Ovary (tissue), 9 donors: Measurements from ENCODE around the gene RAB6B. TPM values are rescaled to one million over a fixed set of nuclear protein-coding genes. Genes with fewer than 3 reads are reported as not detected.

Experiments
- DNase-seq, 5 donors: peaks; one replicate each; pipeline ENCODE4 v3.0.0-alpha.2; 2019 to 2020
- H3K27ac ChIP-seq, 2 donors: fragments of 200-600 bp; one replicate each; pipeline versions ENCODE4 v1.5.1 to v1.8.0; 2019 to 2022
- H3K27me3 ChIP-seq: fragments of 200-600 bp; one replicate; pipeline ENCODE4 v1.8.0; 2022
- H3K36me3 ChIP-seq: fragments of 200-600 bp; sonication (generic); one replicate; pipeline ENCODE4 v1.5.1; 2019
- H3K4me1 ChIP-seq: one replicate; pipeline ENCODE4 v1.8.1; 2013; ENCODE audit warnings: mild to moderate bottlenecking, moderate library complexity; ENCODE audit not compliant: insufficient read depth
- H3K4me3 ChIP-seq: fragments of 200-600 bp; sonication (generic); one replicate; pipeline ENCODE4 v1.5.1; 2017
- H3K9me3 ChIP-seq, 2 donors: fragments of 200-600 bp in 1 of 2; sonication (generic) in 1 of 2; one replicate each; pipeline versions ENCODE4 v1.5.1 to v1.8.1; 2013 to 2019; ENCODE audit warnings: mild to moderate bottlenecking in 1 of 2, moderate library complexity in 1 of 2
- EP300 ChIP-seq: sonication (generic); formaldehyde crosslinking; IDR thresholded peaks from one replicate; pipeline ENCODE4 v1.6.1; 2017; ENCODE audit warnings: antibody characterized with exemption
- POLR2A ChIP-seq: fragments of 450-650 bp; IDR thresholded peaks from one replicate; pipeline ENCODE4 v1.6.1; 2017; ENCODE audit warnings: antibody characterized with exemption, mild to moderate bottlenecking, moderate library complexity
- WGBS, 3 donors: extraction: QIAGEN DNeasy Blood & Tissue Kit in 1 of 3; methylation state at CpG; one replicate each; pipeline versions ENCODE4 v1.1.5 to v1.1.7; 2013 to 2017; 5-methylcytosine and 5-hydroxymethylcytosine counted together
- intact Hi-C, 4 donors: fragments of 100-400 bp; cut with DNase I; formaldehyde crosslinking; loops; one replicate each; pipeline versions ENCODE4 v1.11.0 to v1.15.1; 2022 to 2023
- polyA plus RNA-seq, 2 donors: library from polyadenylated mRNA; stranded (reverse); fragments of 200-250 nt in 1 of 2; fragments of 350-450 nt in 1 of 2; fragmentation: Illumina TruSeq in 1 of 2; extraction: RNeasy Lipid Tissue Mini Kit (QIAGEN cat#74804) in 1 of 2; gene quantifications; one replicate each; pipeline ENCODE4 v1.2.3, GENCODE V29; 2013 to 2014
- total RNA-seq, 7 donors: library from RNA; depleted of rRNA in 2 of 7; stranded (reverse); fragments of >200 nt in 2 of 7; fragmentation: NEBNext Ultra II Directional in 3 of 7; extraction: Animal tissue kit (Norgen Biotek cat#: 25700) in 3 of 7; gene quantifications; one replicate each; pipeline versions ENCODE4 v1.1.0 to v1.2.4, GENCODE V29; 2016 to 2023
- TF ChIP-seq, protein P1 (sequence below), 3 donors: fragments of 450-650 bp in 2 of 3; fragments of 200-600 bp in 1 of 3; IDR thresholded peaks; one replicate each; pipeline versions ENCODE4 v1.5.1 to v1.8.0; 2016 to 2022; ENCODE audit warnings: antibody characterized with exemption in 3 of 3, mild to moderate bottlenecking in 1 of 3
- donor health status: DM: no; HTN: no; CAD: no; lungs with moderate emphysema.
- donor health status: DM: no; HTN: no; CAD: no.
- donor health status: Bipolar disorder and iron deficiency.
- donor health status: DM: yes; HTN: yes; CAD: no.
- donor health status: DM: no; HTN: no; CAD: no.
- donor health status: DM: yes; HTN: yes; CAD: no.

The RAB6B gene
- total and polyA plus RNA-seq, 9 donors: 0.50 to 9.1 (median 3.9) TPM

DNA sequence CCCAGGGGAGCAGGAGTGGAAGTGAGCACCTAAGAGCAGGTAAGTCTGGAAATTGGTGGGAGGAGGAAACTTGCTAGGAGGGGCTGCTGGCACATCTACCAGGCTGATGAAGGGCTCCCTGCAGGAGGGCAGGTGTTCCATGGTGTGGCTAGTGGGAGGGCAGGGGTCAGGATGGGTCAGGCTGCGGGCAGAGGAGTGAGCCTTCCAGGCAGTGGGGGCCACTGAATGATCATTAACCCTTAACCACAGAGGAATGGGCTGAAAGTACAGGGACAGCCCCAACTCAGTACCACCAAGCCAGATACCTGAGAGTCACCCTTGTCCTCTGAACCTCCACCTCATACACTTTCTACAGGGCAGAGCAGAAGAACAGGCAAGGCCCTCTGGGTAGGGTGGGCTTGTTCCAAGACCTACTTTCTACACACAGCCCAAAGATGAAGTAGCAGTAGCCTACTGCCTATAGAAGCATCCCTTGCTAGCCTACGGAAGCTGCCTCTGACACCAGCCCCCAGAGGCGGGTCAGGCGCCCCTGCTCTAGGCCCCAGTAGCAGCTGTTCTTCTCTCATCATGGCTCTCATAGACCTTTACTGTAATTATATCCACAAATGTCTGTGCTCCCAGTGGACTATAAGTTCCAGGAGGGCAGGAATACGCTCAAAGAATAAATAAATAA, 4.6 kb downstream of the RAB6B start:
- no peak for TF ChIP-seq POLR2A
- TF ChIP-seq, protein P1, sequence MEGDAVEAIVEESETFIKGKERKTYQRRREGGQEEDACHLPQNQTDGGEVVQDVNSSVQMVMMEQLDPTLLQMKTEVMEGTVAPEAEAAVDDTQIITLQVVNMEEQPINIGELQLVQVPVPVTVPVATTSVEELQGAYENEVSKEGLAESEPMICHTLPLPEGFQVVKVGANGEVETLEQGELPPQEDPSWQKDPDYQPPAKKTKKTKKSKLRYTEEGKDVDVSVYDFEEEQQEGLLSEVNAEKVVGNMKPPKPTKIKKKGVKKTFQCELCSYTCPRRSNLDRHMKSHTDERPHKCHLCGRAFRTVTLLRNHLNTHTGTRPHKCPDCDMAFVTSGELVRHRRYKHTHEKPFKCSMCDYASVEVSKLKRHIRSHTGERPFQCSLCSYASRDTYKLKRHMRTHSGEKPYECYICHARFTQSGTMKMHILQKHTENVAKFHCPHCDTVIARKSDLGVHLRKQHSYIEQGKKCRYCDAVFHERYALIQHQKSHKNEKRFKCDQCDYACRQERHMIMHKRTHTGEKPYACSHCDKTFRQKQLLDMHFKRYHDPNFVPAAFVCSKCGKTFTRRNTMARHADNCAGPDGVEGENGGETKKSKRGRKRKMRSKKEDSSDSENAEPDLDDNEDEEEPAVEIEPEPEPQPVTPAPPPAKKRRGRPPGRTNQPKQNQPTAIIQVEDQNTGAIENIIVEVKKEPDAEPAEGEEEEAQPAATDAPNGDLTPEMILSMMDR (IDR thresholded peaks at IDR 0.05): no peak
- no peak for TF ChIP-seq EP300
- Histone ChIP-seq H3K27ac (no peak overlapping the region), H3K27me3 (no peaks in the 10 kb centered on the region), H3K9me3 (no peaks in the 10 kb centered on the region), H3K4me3 (no peak overlapping the region), H3K4me1 (peaks cover 5% of the 10 kb centered on the region), H3K36me3 (no peaks in the 10 kb centered on the region)
- DNase-seq: no peak
- 91 to 94% (median 93%) methylated on average over 5 of the region's 5 CpGs for WGBS, 3 donors
- intact Hi-C loops: no loop called here

DNA sequence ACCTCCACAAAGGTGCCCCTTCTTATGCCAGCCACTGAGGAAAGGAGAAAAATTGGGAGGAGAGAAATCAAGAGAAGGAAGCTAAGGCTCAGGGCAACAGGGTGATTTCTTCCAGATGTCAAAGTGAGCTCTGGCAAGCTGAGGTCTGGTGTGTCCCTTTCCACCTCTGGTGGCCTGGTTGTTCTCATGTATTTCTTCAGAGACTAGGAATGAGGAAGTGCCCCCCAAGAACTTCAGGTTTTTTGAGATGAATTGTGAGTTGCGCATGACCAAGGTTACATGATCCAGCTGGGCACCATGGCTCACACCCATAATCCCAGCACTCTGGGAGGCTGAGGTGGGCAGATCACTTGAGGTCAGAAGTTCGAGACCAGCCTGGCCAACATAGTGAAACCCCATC, 5.6 kb downstream of the RAB6B start:
- Histone ChIP-seq H3K27me3 (no peaks in the 10 kb centered on the region), H3K4me3 (no peak overlapping the region), H3K9me3 (no peaks in the 10 kb centered on the region), H3K4me1 (peaks cover 5% of the 10 kb centered on the region), H3K36me3 (no peaks in the 10 kb centered on the region), H3K27ac (no peak overlapping the region)
- WGBS, 3 donors: 91 to 96% (median 93%) methylated on average over 2 of the region's 2 CpGs
- no peak for DNase-seq
- TF ChIP-seq EP300: no peak
- TF ChIP-seq, protein P1 (IDR thresholded peaks at IDR 0.05): no peak
- no peak for TF ChIP-seq POLR2A
- intact Hi-C loops: no loop called here

DNA sequence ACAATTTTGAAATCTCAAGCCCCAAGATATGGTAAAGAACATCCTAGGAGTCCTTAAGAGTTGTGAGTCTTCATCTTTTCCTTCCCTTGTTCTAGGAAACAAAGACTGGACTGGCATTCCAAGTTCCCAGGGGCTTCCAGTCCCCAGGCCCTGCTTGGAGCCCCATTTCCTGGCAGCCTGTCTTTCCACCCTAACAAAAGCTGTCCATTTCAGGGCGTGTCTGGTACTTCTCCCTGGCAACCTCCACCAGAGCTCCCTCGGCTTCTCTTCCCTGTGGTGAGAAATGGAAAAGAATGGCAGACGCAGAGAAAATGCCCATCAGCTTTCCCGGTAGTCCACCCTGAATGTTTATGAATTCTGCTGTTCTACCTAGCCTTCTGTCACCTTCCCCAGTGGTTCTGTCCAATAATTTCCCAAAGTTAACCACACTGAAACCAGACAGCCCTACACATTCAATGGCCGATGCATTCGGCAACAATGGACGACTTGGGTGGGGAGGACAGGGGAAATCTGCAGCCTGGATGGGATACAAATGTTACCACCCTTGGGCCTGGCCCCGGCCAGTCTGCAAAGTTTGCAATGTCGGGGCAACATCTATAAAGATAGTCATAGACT, 6.8 kb downstream of the RAB6B start:
- Histone ChIP-seq H3K36me3 (no peaks in the 10 kb centered on the region), H3K27me3 (no peaks in the 10 kb centered on the region), H3K27ac (no peak overlapping the region), H3K4me3 (no peak overlapping the region), H3K9me3 (no peaks in the 10 kb centered on the region), H3K4me1 (no peaks in the 10 kb centered on the region)
- 93 to 94% (median 94%) methylated on average over 9 of the region's 9 CpGs for WGBS, 3 donors
- DNase-seq: no peak
- TF ChIP-seq, protein P1 (IDR thresholded peaks at IDR 0.05): no peak
- TF ChIP-seq EP300: no peak
- no peak for TF ChIP-seq POLR2A
- intact Hi-C loops: no loop called here

DNA sequence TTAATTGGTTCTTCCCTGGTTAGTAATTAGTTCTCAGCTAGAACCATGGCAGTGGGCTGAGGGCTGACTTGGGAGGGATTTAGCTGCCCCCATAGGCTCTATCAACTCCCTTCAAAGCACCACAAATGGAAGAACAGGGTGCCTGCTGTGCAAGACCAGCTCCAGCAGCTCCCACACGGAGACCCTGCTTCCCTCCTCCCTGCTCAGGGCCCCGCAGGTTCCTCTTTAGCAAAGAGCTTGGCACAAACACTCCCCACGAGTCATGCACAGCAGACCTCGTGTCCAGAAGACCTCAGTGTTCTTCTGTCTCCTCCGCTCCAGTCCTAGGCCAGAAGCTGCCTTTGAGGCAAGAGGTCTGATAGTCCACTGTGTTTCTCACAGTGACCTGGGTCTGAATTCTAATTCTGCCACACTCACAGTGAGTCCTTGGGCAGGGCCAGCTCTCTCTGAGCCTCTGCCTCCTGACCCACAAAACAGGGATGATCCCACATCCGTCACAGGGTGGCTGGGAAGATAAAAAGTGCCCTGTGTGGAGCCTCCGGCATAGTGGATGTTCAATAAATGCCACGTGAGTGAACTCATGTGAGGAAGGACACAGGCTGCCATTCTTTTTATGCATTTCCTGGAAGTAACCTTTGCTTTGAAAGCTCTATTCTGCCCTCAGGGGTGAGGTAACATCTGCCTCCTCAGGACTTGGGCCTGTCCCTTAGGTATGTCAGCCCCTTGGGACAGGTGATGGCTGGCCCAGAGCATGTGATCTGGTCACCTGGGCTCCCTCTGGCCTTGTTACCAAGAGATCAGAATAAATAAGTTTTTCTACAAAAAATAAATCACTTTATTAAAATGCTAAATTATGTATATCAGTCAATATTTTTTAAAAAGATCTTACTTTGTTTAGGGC, 7.6 kb downstream of the RAB6B start:
- WGBS, 3 donors: 57 to 65% (median 57%) methylated on average over 8 of the region's 8 CpGs
- Histone ChIP-seq H3K9me3 (no peaks in the 10 kb centered on the region), H3K4me1 (peaks cover 1% of the 10 kb centered on the region), H3K36me3 (no peaks in the 10 kb centered on the region), H3K27ac (no peak overlapping the region), H3K4me3 (no peak overlapping the region), H3K27me3 (no peaks in the 10 kb centered on the region)
- TF ChIP-seq, protein P1 (IDR thresholded peaks at IDR 0.05): no peak
- no peak for TF ChIP-seq EP300
- no peak for TF ChIP-seq POLR2A
- intact Hi-C loops: no loop called here
- DNase-seq: no peak
